ENCODE measurements around the gene LOXHD1. TPM values are rescaled to one million over a fixed set of nuclear protein-coding genes. Genes with fewer than 3 reads are reported as not detected.

LOXHD1 gene
- total RNA-seq, 1 experiment from 2014 or later = not detected

GRCh38 chr18:46571756-46572155 is 85.3 kb downstream of the LOXHD1 start:
- DNase-seq (ENCODE audit: low read depth, low spot score) (no peak), ATAC-seq (no peak)
- Histone ChIP-seq H3K27ac (ENCODE audit: low read length) (no peak overlapping the region), H3K36me3 (ENCODE audit: control insufficient read depth, insufficient read depth, low read length) (no peaks in the 10 kb centered on the region), H3K4me3 (ENCODE audit: low read depth in 2 of 2, low read length in 2 of 2) (no peak overlapping the region), H3K27me3 (ENCODE audit: control insufficient read depth, insufficient read depth, low read length) (peaks cover 2% of the 10 kb centered on the region; the same call in 1 of the 2 replicates), H3K4me1 (ENCODE audit: control insufficient read depth, insufficient read depth, low read length) (no peaks in the 10 kb centered on the region), H3K9me3 (ENCODE audit: control insufficient read depth, insufficient read depth, low read depth, low read length) (no peaks in the 10 kb centered on the region)
- BruUV-seq (replicated peaks) = no TSS peak
- ChIA-PET CTCF (no interaction called here), POLR2A (no interaction called here)
- intact Hi-C loops (cut with micrococcal nuclease; ENCODE audit: unreplicated experiment) = no loop called here
- in situ Hi-C loops (cut with HindIII; ENCODE audit: low pct_unique_long_range_greater_than_20kb, low sequenced_read_pairs) = no loop called here
- no peak for TF ChIP-seq POLR2AphosphoS5 (IDR thresholded peaks at IDR 0.05; ENCODE audit: low read depth, low read length)
- no peak for TF ChIP-seq REST (IDR thresholded peaks at IDR 0.05; ENCODE audit: insufficient read depth in 1 of 2, low read depth in 2 of 2, low read length in 1 of 2)
- TF ChIP-seq SIN3A (IDR thresholded peaks at IDR 0.05; ENCODE audit: borderline replicate concordance, insufficient read depth, low read depth, low read length) = no peak
- TF ChIP-seq TCF7L2 (IDR thresholded peaks at IDR 0.05; ENCODE audit: low read depth, low read length) = no peak

DNA sequence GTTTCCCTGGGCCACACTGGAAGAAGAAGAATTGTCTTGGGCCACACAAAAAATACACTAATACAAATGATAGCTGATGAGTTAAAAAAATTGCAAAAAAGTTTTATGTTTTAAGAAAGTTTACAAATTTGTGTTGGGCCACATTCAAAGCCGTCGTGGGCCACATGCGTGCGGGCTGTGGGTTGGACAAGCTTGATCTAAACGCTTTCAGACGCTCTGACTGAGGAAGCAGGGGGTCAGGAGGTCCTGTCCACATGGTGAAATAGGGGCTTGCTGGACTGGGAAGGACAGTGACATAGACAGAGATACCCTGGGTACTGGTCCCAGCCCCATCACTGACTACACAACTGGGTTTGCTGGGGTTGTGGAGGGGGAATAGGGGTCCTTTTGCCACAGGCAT is 86.4 kb downstream of the LOXHD1 start:
- CTCF ChIA-PET = no interaction called here
- H3K27ac ChIP-seq (ENCODE audit: low read length) = no peak overlapping the region
- intact Hi-C loops (cut with micrococcal nuclease; ENCODE audit: unreplicated experiment) (no loop called here), in situ Hi-C loops (cut with HindIII; ENCODE audit: low pct_unique_long_range_greater_than_20kb, low sequenced_read_pairs) (no loop called here)
- H3K36me3 ChIP-seq (ENCODE audit: control insufficient read depth, insufficient read depth, low read length) = no peaks in the 10 kb centered on the region
- H3K27me3 ChIP-seq (ENCODE audit: control insufficient read depth, insufficient read depth, low read length) = peaks cover 2% of the 10 kb centered on the region; the same call in 1 of the 2 replicates
- no peak for DNase-seq (ENCODE audit: low read depth, low spot score)
- TF ChIP-seq POLR2AphosphoS5 (IDR thresholded peaks at IDR 0.05; ENCODE audit: low read depth, low read length) = no peak
- TF ChIP-seq SIN3A (IDR thresholded peaks at IDR 0.05; ENCODE audit: borderline replicate concordance, insufficient read depth, low read depth, low read length) = no peak
- no peak for TF ChIP-seq CTCF (IDR thresholded peaks at IDR 0.05)
- TF ChIP-seq REST (IDR thresholded peaks at IDR 0.05; ENCODE audit: insufficient read depth in 1 of 2, low read depth in 2 of 2, low read length in 1 of 2) = no peak
- TF ChIP-seq TCF7L2 (IDR thresholded peaks at IDR 0.05; ENCODE audit: low read depth, low read length) = no peak
- ATAC-seq = no peak
- no peaks in the 10 kb centered on the region for H3K4me1 ChIP-seq (ENCODE audit: control insufficient read depth, insufficient read depth, low read length)
- POLR2A ChIA-PET = no interaction called here
- no TSS peak for BruUV-seq (replicated peaks)
- no peak overlapping the region for H3K4me3 ChIP-seq (ENCODE audit: low read depth in 2 of 2, low read length in 2 of 2)
- H3K9me3 ChIP-seq (ENCODE audit: control insufficient read depth, insufficient read depth, low read depth, low read length) = no peaks in the 10 kb centered on the region

All from Panc1 (cell line).